GM23338 (cell line): ENCODE results near the gene GSN. TPM values are rescaled to one million over a fixed set of nuclear protein-coding genes. Genes with fewer than 3 reads are reported as not detected.

Experiments
- ATAC-seq: fragments of 200-7000 bp; cut with Tn5 transposase; 3 replicates; pipeline ENCODE4 v1.9.1; 2020
- DNase-seq: peaks from one replicate; pipeline ENCODE4 v3.0.0-alpha.2; 2015; ENCODE audit warnings: low spot score
- H2AFZ ChIP-seq: fragments of 200-600 bp; sonication (generic); 2 replicates; pipeline ENCODE4 v1.8.0; 2016; ENCODE audit warnings: antibody characterized with exemption, mild to moderate bottlenecking, moderate library complexity
- H3F3A ChIP-seq: fragments of 200-600 bp; sonication (generic); replicated peaks from 2 replicates; pipeline ENCODE4 v1.8.0; 2017; ENCODE audit warnings: antibody characterized with exemption, mixed run types, low read depth
- H3K27ac ChIP-seq: fragments of 200-600 bp; sonication (generic); 2 replicates; pipeline ENCODE4 v1.6.1; 2016; ENCODE audit warnings: low read depth
- H3K27me3 ChIP-seq: fragments of 200-600 bp; sonication (generic); 2 replicates; pipeline ENCODE4 v1.8.0; 2016; ENCODE audit warnings: mild to moderate bottlenecking, mixed run types, moderate library complexity; ENCODE audit not compliant: insufficient read depth
- H3K36me3 ChIP-seq: fragments of 200-600 bp; sonication (generic); 2 replicates; pipeline ENCODE4 v1.8.0; 2016; ENCODE audit warnings: mild to moderate bottlenecking; ENCODE audit not compliant: insufficient read depth
- H3K4me1 ChIP-seq: fragments of 200-600 bp; sonication (generic); 2 replicates; pipeline ENCODE4 v1.8.0; 2016; ENCODE audit warnings: mild to moderate bottlenecking, moderate library complexity; ENCODE audit not compliant: insufficient read depth
- H3K4me2 ChIP-seq: fragments of 200-600 bp; sonication (generic); 2 replicates; pipeline ENCODE4 v1.7.1; 2017; ENCODE audit warnings: mixed run types
- H3K4me3 ChIP-seq: fragments of 200-600 bp; sonication (generic); 2 replicates; pipeline ENCODE4 v1.6.1; 2016; ENCODE audit warnings: mixed run types
- H3K79me2 ChIP-seq: fragments of 200-600 bp; sonication (generic); replicated peaks from 2 replicates; pipeline ENCODE4 v1.8.0; 2017; ENCODE audit warnings: mild to moderate bottlenecking; ENCODE audit not compliant: insufficient read depth
- H3K9me2 ChIP-seq: fragments of 200-600 bp; sonication (generic); 2 replicates; pipeline ENCODE4 v1.8.0; 2017; ENCODE audit not compliant: insufficient read depth
- H4K20me1 ChIP-seq: fragments of 200-600 bp; sonication (generic); replicated peaks from 2 replicates; pipeline ENCODE4 v1.8.0; 2017; ENCODE audit warnings: mild to moderate bottlenecking; ENCODE audit not compliant: insufficient read depth
- H3K27ac Mint-ChIP-seq: 2 replicates; pipeline ENCODE4 v1.8.0; 2020; ENCODE audit warnings: inconsistent platforms, mild to moderate bottlenecking, moderate library complexity, mixed read lengths
- H3K27me3 Mint-ChIP-seq: 3 replicates; pipeline ENCODE4 v1.8.0; 2022; ENCODE audit warnings: low read depth, mild to moderate bottlenecking, moderate library complexity, mixed read lengths, inconsistent platforms; ENCODE audit not compliant: insufficient read depth, poor library complexity
- H3K36me3 Mint-ChIP-seq: 3 replicates; pipeline ENCODE4 v1.8.0; 2021; ENCODE audit warnings: low read depth, mild to moderate bottlenecking, inconsistent platforms, moderate library complexity, mixed read lengths
- H3K4me1 Mint-ChIP-seq: 3 replicates; pipeline ENCODE4 v1.8.0; 2020; ENCODE audit warnings: mild to moderate bottlenecking, inconsistent platforms, mixed read lengths
- H3K4me3 Mint-ChIP-seq: 3 replicates; pipeline ENCODE4 v1.8.0; 2021; ENCODE audit warnings: moderate library complexity, mild to moderate bottlenecking, inconsistent platforms, mixed read lengths
- H3K9me3 Mint-ChIP-seq: 3 replicates; pipeline ENCODE4 v1.8.0; 2020; ENCODE audit warnings: moderate library complexity, mild to moderate bottlenecking, inconsistent platforms, mixed read lengths
- EZH2phosphoT487 ChIP-seq: fragments of 200-600 bp; sonication (generic); IDR thresholded peaks from one replicate; pipeline ENCODE4 v1.8.1; 2018; ENCODE audit warnings: antibody characterized with exemption; ENCODE audit not compliant: unreplicated experiment
- REST ChIP-seq: IDR thresholded peaks from one replicate; pipeline ENCODE4 v1.6.1; 2018; ENCODE audit warnings: antibody characterized with exemption; ENCODE audit not compliant: unreplicated experiment
- STAT1 ChIP-seq: IDR thresholded peaks from one replicate; pipeline ENCODE4 v1.6.1; 2016; ENCODE audit warnings: antibody characterized with exemption; ENCODE audit not compliant: unreplicated experiment
- ZNF114 ChIP-seq: fragments of 250-450 bp; sonication (Bioruptor Pico); IDR thresholded peaks from 2 replicates; pipeline ENCODE4 v1.5.0; 2020; ENCODE audit warnings: mild to moderate bottlenecking, moderate library complexity
- ZNF462 ChIP-seq: fragments of 250-450 bp; sonication (Bioruptor Pico); IDR thresholded peaks from 2 replicates; pipeline ENCODE4 v1.5.0; 2020; ENCODE audit warnings: mild to moderate bottlenecking, moderate library complexity
- polyA plus RNA-seq: library from polyadenylated mRNA; unstranded; fragments of >200 nt; fragmentation: Nextera tagmentation; extraction: Ambion mirVana; gene quantifications from 2 replicates; pipeline ENCODE4 v1.2.1, GENCODE V29; 2016
- total RNA-seq: library from RNA; depleted of rRNA; stranded (reverse); fragments of >200 nt; shearing (Covaris generic); gene quantifications from 2 replicates; pipeline ENCODE4 v1.2.3, GENCODE V29; 2014

Gene GSN
- total and polyA plus RNA-seq, 2 experiments from 2014 or later, result 30.2 to 85.7 TPM

DNA sequence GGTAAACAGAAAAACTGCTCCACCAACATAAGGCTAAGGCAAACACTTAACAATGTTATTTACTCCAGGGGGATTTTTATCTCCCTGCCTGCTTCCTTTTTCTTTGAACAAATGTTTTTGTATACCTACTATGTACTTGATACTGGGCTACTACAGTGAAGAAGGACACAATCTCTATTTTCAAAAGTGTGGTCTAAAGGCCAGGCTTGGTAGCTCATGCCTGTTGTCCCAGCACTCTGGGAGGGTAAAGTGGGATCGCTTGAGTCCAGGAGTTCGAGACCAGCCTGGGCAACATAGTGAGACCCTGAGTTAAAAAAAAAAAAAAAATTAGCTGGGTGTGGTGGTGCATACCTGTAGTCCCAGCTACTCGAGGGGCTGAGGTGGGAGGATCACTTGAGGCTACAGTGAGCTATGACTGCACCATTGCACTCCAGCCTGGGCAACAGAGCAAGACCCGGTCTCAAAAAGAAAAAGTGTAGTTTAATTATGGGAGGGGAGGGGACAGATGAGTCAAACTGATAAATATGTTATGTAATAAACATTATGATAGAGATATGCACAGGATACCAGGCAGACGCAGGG, 98.7 kb downstream of the GSN start:
- H3F3A ChIP-seq, result no peaks in the 10 kb centered on the region
- no peaks in the 10 kb centered on the region for H4K20me1 ChIP-seq
- no peak for ATAC-seq
- no peak for TF ChIP-seq EZH2phosphoT487
- TF ChIP-seq ZNF114 (CRISPR knock-in tag), result no peak
- no peak for TF ChIP-seq STAT1
- TF ChIP-seq ZNF462 (CRISPR knock-in tag), result no peak
- no peak for TF ChIP-seq REST
- peaks cover 22% of the 10 kb centered on the region for H3K4me1 ChIP-seq
- peaks cover 10% of the 10 kb centered on the region for H3K27me3 ChIP-seq
- H3K4me1 Mint-ChIP-seq, result peaks cover 22% of the 10 kb centered on the region
- peaks cover 21% of the 10 kb centered on the region for H3K79me2 ChIP-seq
- H3K4me2 ChIP-seq, result no peak overlapping the region
- H3K36me3 Mint-ChIP-seq, result peaks cover 5% of the 10 kb centered on the region; the same call in 2 of the 3 replicates
- H3K27ac Mint-ChIP-seq, result no peak overlapping the region
- no peak overlapping the region for H2AFZ ChIP-seq
- no peak overlapping the region for H3K4me3 ChIP-seq
- H3K4me3 Mint-ChIP-seq, result no peak overlapping the region
- H3K27me3 Mint-ChIP-seq, result peaks cover 27% of the 10 kb centered on the region
- no peaks in the 10 kb centered on the region for H3K9me2 ChIP-seq
- H3K27ac ChIP-seq, result no peak overlapping the region
- peaks cover 8% of the 10 kb centered on the region for H3K9me3 Mint-ChIP-seq
- no peaks in the 10 kb centered on the region for H3K36me3 ChIP-seq
- DNase-seq, result no peak
